HepG2 (cell line): ENCODE measurements around the gene PODXL2. TPM values are rescaled to one million over a fixed set of nuclear protein-coding genes. Genes with fewer than 3 reads are reported as not detected.

ENCODE experiments used
- ATRX ChIP-seq: sonication (generic); formaldehyde crosslinking; IDR thresholded peaks from 2 replicates; pipeline ENCODE4 v1.4.0; 2020; ENCODE audit warnings: missing genetic modification reagents, borderline replicate concordance
- CBX5 ChIP-seq: sonication (generic); formaldehyde crosslinking; IDR thresholded peaks from 2 replicates; pipeline ENCODE4 v1.4.0; 2020; ENCODE audit warnings: missing genetic modification reagents, borderline replicate concordance
- FOXA1 ChIP-seq, 2 experiments: fragments of 450-650 bp in 1 of 2; sonication (generic) in 1 of 2; formaldehyde crosslinking in 1 of 2; IDR thresholded peaks; 2 replicates each; pipeline versions ENCODE4 v1.4.0 to v1.6.1; 2016 to 2020; ENCODE audit warnings: missing genetic modification reagents in 1 of 2
- FOXO4 ChIP-seq: sonication (generic); formaldehyde crosslinking; conservative IDR thresholded peaks from 2 replicates; pipeline ENCODE4 v1.8.1; 2023; ENCODE audit warnings: missing genetic modification reagents
- GTF3A ChIP-seq: sonication (generic); formaldehyde crosslinking; conservative IDR thresholded peaks from 2 replicates; pipeline ENCODE4 v1.4.0; 2020; ENCODE audit warnings: mild to moderate bottlenecking, missing genetic modification reagents
- ISX ChIP-seq: sonication (generic); formaldehyde crosslinking; conservative IDR thresholded peaks from 2 replicates; pipeline ENCODE4 v1.5.0; 2020; ENCODE audit warnings: missing genetic modification reagents
- PBX2 ChIP-seq: IDR thresholded peaks from 2 replicates; pipeline ENCODE4 v1.6.1; 2016; ENCODE audit warnings: control low read depth
- PBX3 ChIP-seq: sonication (generic); formaldehyde crosslinking; IDR thresholded peaks from 2 replicates; pipeline ENCODE4 v1.8.1; 2023; ENCODE audit warnings: missing genetic modification reagents, inconsistent platforms, borderline replicate concordance
- REL ChIP-seq: sonication (generic); formaldehyde crosslinking; conservative IDR thresholded peaks from 2 replicates; pipeline ENCODE4 v1.8.0; 2022; ENCODE audit warnings: mild to moderate bottlenecking, missing genetic modification reagents, moderate library complexity
- SALL1 ChIP-seq: sonication (generic); formaldehyde crosslinking; IDR thresholded peaks from 2 replicates; pipeline ENCODE4 v1.8.0; 2022; ENCODE audit warnings: mild to moderate bottlenecking, missing genetic modification reagents
- ZC3H13 ChIP-seq: sonication (generic); formaldehyde crosslinking; IDR thresholded peaks from 2 replicates; pipeline ENCODE4 v1.8.1; 2023; ENCODE audit warnings: mild to moderate bottlenecking, missing genetic modification reagents, moderate library complexity
- ZNF362 ChIP-seq: sonication (generic); formaldehyde crosslinking; IDR thresholded peaks from 2 replicates; pipeline ENCODE4 v1.4.0; 2020; ENCODE audit warnings: missing genetic modification reagents, mild to moderate bottlenecking, borderline replicate concordance
- ZNF510 ChIP-seq: sonication (generic); formaldehyde crosslinking; IDR thresholded peaks from 2 replicates; pipeline ENCODE4 v1.4.0; 2020; ENCODE audit warnings: low read depth, mild to moderate bottlenecking, missing genetic modification reagents
- ZNF567 ChIP-seq: sonication (generic); formaldehyde crosslinking; IDR thresholded peaks from 2 replicates; pipeline ENCODE4 v1.8.1; 2023; ENCODE audit warnings: mild to moderate bottlenecking, missing genetic modification reagents, borderline replicate concordance
- ZNF75D ChIP-seq: sonication (generic); formaldehyde crosslinking; IDR thresholded peaks from 2 replicates; pipeline ENCODE4 v1.8.1; 2023; ENCODE audit warnings: missing genetic modification reagents, mild to moderate bottlenecking, borderline replicate concordance
- ZNF770 ChIP-seq: sonication (generic); formaldehyde crosslinking; IDR thresholded peaks from 2 replicates; pipeline ENCODE4 v1.5.0; 2020; ENCODE audit warnings: mild to moderate bottlenecking, missing genetic modification reagents
- ZSCAN5A ChIP-seq: sonication (generic); formaldehyde crosslinking; IDR thresholded peaks from 2 replicates; pipeline ENCODE4 v1.8.0; 2022; ENCODE audit warnings: mild to moderate bottlenecking, missing genetic modification reagents, borderline replicate concordance
- polyA plus RNA-seq, 8 experiments: library from polyadenylated mRNA; depleted of rRNA in 3 of 8; stranded (reverse) in 7 of 8; unstranded in 1 of 8; fragments of >200 nt; fragmentation: Illumina TruSeq in 4 of 8; extraction: Trizol in 4 of 8; gene quantifications; 2 replicates each; pipeline versions ENCODE4 v1.2.1 to v1.2.3, GENCODE V29; 2011 to 2016; ENCODE audit warnings: low read depth in 4 of 8, missing spikeins in 1 of 8, mixed read lengths in 1 of 8; ENCODE audit not compliant: insufficient read depth in 1 of 8
- total RNA-seq, 5 experiments: library from RNA; depleted of rRNA; stranded (reverse); fragments of >200 nt; fragmentation: Illumina TruSeq; extraction: Trizol; gene quantifications; 2 replicates each; pipeline ENCODE4 v1.2.3, GENCODE V29; 2016; ENCODE audit warnings: low read depth in 1 of 5

PODXL2 gene
- total and polyA plus RNA-seq, 2 of the 13 experiments (the other 11 are each of a cell fraction or from before 2014, with no cell fraction given), result 20.4 to 25.1 TPM

GRCh38 chr3:127673191-127674100 lies 44.5 kb downstream of the PODXL2 start (continued):
- TF ChIP-seq ZNF770 (CRISPR knock-in tag), result peak; percentile 55; the same call in 1 of the 2 replicates
- no peak for TF ChIP-seq ZSCAN5A (CRISPR knock-in tag)
- no peak for TF ChIP-seq REL
- no peak for TF ChIP-seq ZNF567 (CRISPR knock-in tag)
- no peak for TF ChIP-seq ISX (CRISPR knock-in tag)
- TF ChIP-seq ZNF75D, result no peak
- TF ChIP-seq CBX5, result no peak
- no peak for TF ChIP-seq FOXA1 (IDR thresholded peaks at IDR 0.05)
- no peak for TF ChIP-seq FOXA1 (CRISPR knock-in tag; IDR thresholded peaks at IDR 0.05)
- no peak for TF ChIP-seq PBX2 (CRISPR knock-in tag)
- no peak for TF ChIP-seq ZC3H13 (CRISPR knock-in tag)
- TF ChIP-seq FOXO4 (CRISPR knock-in tag), result no peak
- TF ChIP-seq ZNF362 (CRISPR knock-in tag), result no peak
- no peak for TF ChIP-seq SALL1 (CRISPR knock-in tag)
- no peak for TF ChIP-seq ATRX (CRISPR knock-in tag)
- TF ChIP-seq PBX3 (CRISPR knock-in tag), result no peak
- TF ChIP-seq ZNF510, result no peak
- TF ChIP-seq GTF3A, result no peak
